Rectal smooth muscle tissue (tissue), 1 donor: ENCODE results near the gene GPR132.
"Not testable (repeated sequence)": the region's sequence is repeated elsewhere in the genome, so short reads cannot be mapped to it uniquely, and the experiment has no call there.

Source experiments
- H3K27ac ChIP-seq: one replicate; pipeline ENCODE4 v1.7.0; 2013; ENCODE audit warnings: low read depth, low read length, inconsistent platforms
- H3K27me3 ChIP-seq: one replicate; pipeline ENCODE4 v1.7.0; 2013; ENCODE audit warnings: low read length; ENCODE audit not compliant: control insufficient read depth, insufficient read depth
- H3K36me3 ChIP-seq: one replicate; pipeline ENCODE4 v1.7.0; 2013; ENCODE audit warnings: low read length; ENCODE audit not compliant: control insufficient read depth, insufficient read depth
- H3K4me1 ChIP-seq: one replicate; pipeline ENCODE4 v1.7.0; 2013; ENCODE audit warnings: low read length; ENCODE audit not compliant: control insufficient read depth, insufficient read depth
- H3K4me3 ChIP-seq: one replicate; pipeline ENCODE4 v1.7.0; 2013; ENCODE audit warnings: low read length
- H3K9ac ChIP-seq: one replicate; pipeline ENCODE4 v1.7.0; 2013; ENCODE audit warnings: low read length

GPR132 gene

DNA sequence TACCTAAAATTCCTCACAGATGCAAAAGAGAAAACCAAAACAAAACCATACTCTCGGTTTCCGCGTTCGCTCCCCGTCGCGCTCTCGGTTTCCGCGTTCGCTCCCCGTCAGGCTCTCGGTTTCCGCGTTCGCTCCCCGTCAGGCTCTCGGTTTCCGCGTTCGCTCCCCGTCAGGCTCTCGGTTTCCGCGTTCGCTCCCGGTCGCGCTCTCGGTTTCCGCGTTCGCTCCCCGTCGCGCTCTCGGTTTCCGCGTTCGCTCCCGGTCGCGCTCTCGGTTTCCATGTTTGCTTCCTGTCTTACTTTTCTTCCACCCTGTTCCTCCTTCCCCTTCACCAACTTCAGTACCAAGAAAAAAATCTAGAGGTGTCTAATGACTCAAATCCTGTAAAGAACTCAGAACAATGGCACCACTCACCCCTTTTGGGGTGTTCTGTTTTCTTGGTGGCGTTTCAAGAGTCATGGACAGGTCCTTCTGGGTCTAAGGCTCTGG is 31.8 kb downstream of the GPR132 start:
- Histone ChIP-seq H3K9ac (peak overlapping the region; percentile 41), H3K4me3 (peak overlapping the region; percentile 47)
- H3K27me3 ChIP-seq, H3K27ac ChIP-seq, H3K36me3 ChIP-seq, H3K4me1 ChIP-seq: not testable (repeated sequence)

DNA sequence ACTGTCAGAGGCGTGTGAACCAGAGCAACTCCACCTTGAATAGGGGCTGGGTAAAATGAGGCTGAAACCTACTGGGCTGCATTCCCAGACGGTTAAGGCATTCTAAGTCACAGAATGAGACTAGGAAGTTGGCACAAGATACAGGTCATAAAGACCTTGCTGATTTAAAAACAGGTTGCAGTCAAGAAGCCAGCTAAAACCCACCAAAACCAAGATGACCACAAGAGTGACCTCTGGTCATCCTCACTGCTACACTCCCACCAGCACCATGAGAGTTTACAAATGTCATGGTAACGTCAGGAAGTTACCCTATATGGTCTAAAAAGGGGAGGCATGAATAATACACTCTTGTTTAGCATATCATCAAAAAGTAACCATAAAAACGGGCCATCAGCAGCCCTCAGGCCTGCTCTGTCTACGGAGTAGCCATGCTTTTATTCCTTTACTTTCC is 32.8 kb downstream of the GPR132 start:
- H3K4me3 ChIP-seq, H3K27ac ChIP-seq, H3K4me1 ChIP-seq, H3K9ac ChIP-seq, H3K36me3 ChIP-seq, H3K27me3 ChIP-seq: not testable (repeated sequence)

DNA sequence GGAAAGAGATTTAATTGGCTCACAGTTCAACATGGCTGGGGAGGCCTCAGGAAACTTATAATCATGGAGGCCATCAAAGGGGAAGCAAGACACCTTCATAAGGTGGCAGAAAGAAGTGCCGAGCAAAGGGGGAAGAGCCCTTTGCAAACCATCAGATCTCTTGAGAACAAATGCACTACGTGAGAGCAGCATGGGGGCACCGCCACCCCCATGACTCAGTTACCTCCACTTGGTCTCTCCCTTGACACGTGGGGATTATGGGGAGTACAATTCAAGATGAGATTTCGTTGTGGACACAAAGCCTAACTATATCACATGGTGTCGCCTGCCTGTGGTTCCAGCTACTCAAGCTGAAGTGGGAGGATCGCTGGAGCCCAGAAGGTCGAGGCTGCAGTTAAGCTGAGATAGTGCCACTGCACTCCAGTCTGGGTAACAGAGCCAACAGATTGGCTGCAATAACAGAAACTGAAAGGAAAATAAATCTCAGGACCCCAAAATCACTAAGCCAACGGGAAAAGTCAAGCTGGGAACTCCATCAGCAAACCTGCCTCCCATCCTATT is 34.3 kb downstream of the GPR132 start:
- H3K4me3 ChIP-seq: no peak overlapping the region
- no peaks in the 10 kb centered on the region for H3K36me3 ChIP-seq
- H3K4me1 ChIP-seq: no peaks in the 10 kb centered on the region
- H3K9ac ChIP-seq: no peak overlapping the region
- H3K27me3 ChIP-seq: no peaks in the 10 kb centered on the region
- no peak overlapping the region for H3K27ac ChIP-seq

- no peak overlapping the region for H3K9ac ChIP-seq
- H3K4me3 ChIP-seq: no peak overlapping the region
- no peaks in the 10 kb centered on the region for H3K27me3 ChIP-seq
- H3K4me1 ChIP-seq: no peaks in the 10 kb centered on the region
- H3K36me3 ChIP-seq: no peaks in the 10 kb centered on the region
- no peak overlapping the region for H3K27ac ChIP-seq
Measured at GRCh38 chr14:105030194-105030593, 35.0 kb downstream of the GPR132 start.

DNA sequence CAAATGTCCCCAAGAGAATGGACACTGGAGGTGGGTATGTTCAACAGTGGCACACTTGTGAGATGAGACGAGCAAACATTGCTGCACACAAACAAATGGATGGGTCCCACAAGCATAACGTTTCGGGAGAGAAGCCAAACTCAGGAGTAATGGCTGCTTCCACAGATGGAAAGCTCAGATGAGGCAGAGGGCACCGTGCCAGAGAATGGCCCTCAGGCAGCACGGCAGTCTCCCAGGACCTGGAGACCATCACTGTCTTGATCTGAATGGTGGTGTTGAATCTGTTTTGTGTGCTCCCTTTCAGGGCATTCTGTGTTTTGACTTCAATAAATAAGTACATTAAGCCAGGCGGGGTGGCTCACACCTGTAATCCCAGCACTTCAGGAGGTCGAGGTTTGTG is 35.8 kb downstream of the GPR132 start:
- no peaks in the 10 kb centered on the region for H3K36me3 ChIP-seq
- H3K9ac ChIP-seq: no peak overlapping the region

DNA sequence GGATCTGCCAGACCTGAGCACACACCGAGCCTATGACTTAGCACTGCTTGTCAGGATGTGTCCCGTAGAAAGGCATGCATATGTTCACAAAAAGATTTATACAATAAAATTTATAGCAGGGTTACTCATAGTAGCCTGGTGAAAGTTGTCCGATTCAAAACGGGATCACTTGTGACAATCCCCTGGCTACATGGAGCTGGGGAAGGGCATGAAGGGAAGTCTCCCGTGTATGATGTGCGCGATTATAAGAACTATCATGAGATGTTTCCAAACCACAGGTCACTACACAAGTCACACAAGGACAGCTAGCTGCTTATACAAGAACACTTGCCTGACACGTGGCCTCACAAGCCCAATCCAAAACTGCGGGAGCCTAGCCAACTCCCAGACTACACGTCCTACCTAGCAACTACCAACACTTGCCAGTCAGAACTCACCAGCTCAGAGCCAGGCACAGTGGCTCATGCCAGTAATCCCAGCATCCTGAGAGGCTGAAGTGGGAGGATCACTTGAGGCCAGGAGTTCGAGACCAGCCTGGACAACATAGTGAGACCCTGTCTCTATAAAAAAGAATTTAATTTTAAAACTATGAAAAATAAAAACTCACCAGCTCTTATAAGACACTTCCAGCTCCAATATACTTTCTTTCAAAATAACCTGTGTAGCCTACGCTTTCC is 36.8 kb downstream of the GPR132 start:
- H3K9ac ChIP-seq: no peak overlapping the region
- H3K36me3 ChIP-seq: no peaks in the 10 kb centered on the region
- no peak overlapping the region for H3K4me3 ChIP-seq
- no peaks in the 10 kb centered on the region for H3K4me1 ChIP-seq
- no peaks in the 10 kb centered on the region for H3K27me3 ChIP-seq
- no peak overlapping the region for H3K27ac ChIP-seq

More for the DNA sequence above, 35.8 kb downstream of the GPR132 start:
- Histone ChIP-seq H3K4me3 (no peak overlapping the region), H3K27ac (no peak overlapping the region), H3K4me1 (no peaks in the 10 kb centered on the region), H3K27me3 (no peaks in the 10 kb centered on the region)

DNA sequence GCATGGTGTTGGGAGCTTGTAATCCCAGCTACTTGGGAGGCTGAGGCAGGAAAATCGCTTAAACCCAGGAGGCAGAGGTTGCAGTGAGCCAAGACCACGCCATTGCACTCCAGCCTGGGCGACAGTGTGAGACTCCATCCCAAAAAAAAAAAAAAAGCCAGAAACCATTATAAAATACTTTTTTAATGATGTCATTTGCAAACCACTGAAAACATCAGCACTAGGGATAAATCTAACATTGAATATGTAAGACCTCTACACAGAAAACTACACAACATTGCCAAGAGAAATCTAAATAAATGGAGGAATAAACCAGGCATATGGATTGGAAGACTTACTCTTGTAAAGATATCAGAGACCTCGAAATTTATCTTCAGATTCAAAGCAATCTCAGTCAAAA is 37.5 kb downstream of the GPR132 start:
- H3K27ac ChIP-seq, H3K4me3 ChIP-seq: not testable (repeated sequence)

GRCh38 chr14:105026802-105027563 is 38.2 kb downstream of the GPR132 start:
- Histone ChIP-seq H3K27me3 (no peaks in the 10 kb centered on the region), H3K4me3 (no peak overlapping the region), H3K4me1 (peaks cover 2% of the 10 kb centered on the region), H3K9ac (no peak overlapping the region), H3K27ac (no peak overlapping the region), H3K36me3 (no peaks in the 10 kb centered on the region)

More for the DNA sequence above, 37.5 kb downstream of the GPR132 start:
- H3K27me3 ChIP-seq, H3K4me1 ChIP-seq, H3K36me3 ChIP-seq, H3K9ac ChIP-seq: not testable (repeated sequence)

DNA sequence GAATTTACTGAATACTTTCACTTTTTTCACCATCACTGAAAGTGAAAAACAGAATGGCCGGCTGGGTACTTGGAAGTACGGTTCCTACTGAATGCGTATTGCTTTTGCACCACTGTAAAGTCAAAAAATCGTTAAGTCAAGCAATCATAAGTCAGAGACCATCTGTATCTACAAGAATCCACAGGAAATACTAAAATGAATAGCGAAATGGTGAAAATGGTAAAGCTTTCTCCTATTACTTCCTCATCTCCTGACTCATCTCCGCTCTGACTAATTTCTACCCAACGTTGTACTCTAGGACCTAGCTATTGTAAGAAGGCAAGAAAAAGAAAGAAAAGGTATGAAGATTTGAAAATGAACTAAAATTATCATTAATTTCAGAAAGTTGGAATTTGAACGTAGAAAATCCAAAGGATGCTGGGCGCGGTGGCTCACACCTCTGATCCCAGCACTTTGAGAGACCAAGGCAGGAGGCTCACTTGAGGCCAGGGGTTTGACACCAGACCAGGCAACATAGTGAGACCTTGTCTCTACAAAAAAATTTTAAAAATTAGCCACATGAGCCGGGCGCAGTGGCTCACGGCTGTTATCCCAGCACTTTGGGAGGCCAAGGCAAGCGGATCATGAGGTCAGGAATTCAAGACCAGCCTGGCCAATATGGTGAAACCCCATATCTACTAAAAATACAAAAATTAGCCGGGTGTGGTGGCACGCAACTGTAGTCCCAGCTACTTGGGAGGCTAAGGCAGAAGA is 39.0 kb downstream of the GPR132 start:
- no peak overlapping the region for H3K27ac ChIP-seq
- no peaks in the 10 kb centered on the region for H3K36me3 ChIP-seq
- peaks cover 7% of the 10 kb centered on the region for H3K4me1 ChIP-seq

DNA sequence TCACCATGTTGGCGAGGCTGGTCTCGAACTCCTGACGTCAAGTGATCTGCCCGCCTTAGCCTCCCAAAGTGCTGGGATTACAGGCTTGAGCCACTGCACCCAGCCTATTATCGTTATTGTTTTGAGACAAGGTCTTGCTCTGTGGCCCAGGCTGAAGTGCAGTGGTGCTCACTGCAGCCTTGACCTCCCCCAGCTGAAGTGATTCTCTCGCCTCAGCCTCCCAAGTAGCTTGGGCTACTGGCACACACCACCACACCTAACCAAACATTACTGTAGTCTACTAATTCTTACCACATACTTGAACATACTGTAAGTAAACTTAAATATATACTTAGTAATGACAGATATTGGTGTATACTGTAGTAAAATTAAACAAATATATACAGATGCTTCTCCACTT is 39.8 kb downstream of the GPR132 start:
- H3K36me3 ChIP-seq: no peaks in the 10 kb centered on the region
- no peak overlapping the region for H3K9ac ChIP-seq
- H3K27ac ChIP-seq: no peak overlapping the region
- no peaks in the 10 kb centered on the region for H3K27me3 ChIP-seq
- no peak overlapping the region for H3K4me3 ChIP-seq
- peaks cover 7% of the 10 kb centered on the region for H3K4me1 ChIP-seq

More for the DNA sequence above, 39.0 kb downstream of the GPR132 start:
- H3K27me3 ChIP-seq: no peaks in the 10 kb centered on the region
- no peak overlapping the region for H3K4me3 ChIP-seq
- no peak overlapping the region for H3K9ac ChIP-seq

- Histone ChIP-seq H3K4me3 (no peak overlapping the region), H3K9ac (no peak overlapping the region), H3K27ac (no peak overlapping the region)
Measured at GRCh38 chr14:105023791-105024480, 41.3 kb downstream of the GPR132 start.

DNA sequence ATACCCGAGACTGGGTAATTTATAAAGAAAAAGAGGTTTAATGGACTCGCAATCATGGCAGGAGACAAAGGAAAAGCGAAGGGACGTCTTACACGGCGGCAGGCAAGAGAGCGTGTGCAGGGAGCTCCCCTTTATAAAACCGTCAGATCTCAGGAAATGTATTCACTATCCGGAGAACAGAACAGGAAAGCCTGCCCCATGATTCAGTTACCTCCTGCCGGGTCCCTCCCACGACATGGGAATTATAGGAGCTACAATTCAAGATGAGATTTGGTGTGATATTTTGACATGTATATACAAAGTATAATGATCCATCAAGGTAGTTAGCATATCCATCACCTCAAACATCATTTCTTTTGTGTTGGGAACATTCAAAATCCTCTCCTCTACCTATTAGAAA is 42.1 kb downstream of the GPR132 start:
- no peak overlapping the region for H3K27ac ChIP-seq
- H3K9ac ChIP-seq: no peak overlapping the region
- H3K4me3 ChIP-seq: no peak overlapping the region
- no peaks in the 10 kb centered on the region for H3K27me3 ChIP-seq
- no peaks in the 10 kb centered on the region for H3K36me3 ChIP-seq
- peaks cover 11% of the 10 kb centered on the region for H3K4me1 ChIP-seq

More at GRCh38 chr14:105023791-105024480, 41.3 kb downstream of the GPR132 start:
- Histone ChIP-seq H3K27me3 (no peaks in the 10 kb centered on the region), H3K36me3 (no peaks in the 10 kb centered on the region), H3K4me1 (peaks cover 11% of the 10 kb centered on the region)
